Measurements from ENCODE around the gene OR13F1. TPM values are rescaled to one million over a fixed set of nuclear protein-coding genes. Genes with fewer than 3 reads are reported as not detected.

OR13F1 gene, protein sequence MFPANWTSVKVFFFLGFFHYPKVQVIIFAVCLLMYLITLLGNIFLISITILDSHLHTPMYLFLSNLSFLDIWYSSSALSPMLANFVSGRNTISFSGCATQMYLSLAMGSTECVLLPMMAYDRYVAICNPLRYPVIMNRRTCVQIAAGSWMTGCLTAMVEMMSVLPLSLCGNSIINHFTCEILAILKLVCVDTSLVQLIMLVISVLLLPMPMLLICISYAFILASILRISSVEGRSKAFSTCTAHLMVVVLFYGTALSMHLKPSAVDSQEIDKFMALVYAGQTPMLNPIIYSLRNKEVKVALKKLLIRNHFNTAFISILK
- not detected for polyA plus RNA-seq (2013, experiment 1 of 2)
- polyA plus RNA-seq (2013, experiment 2 of 2) = not detected

DNA sequence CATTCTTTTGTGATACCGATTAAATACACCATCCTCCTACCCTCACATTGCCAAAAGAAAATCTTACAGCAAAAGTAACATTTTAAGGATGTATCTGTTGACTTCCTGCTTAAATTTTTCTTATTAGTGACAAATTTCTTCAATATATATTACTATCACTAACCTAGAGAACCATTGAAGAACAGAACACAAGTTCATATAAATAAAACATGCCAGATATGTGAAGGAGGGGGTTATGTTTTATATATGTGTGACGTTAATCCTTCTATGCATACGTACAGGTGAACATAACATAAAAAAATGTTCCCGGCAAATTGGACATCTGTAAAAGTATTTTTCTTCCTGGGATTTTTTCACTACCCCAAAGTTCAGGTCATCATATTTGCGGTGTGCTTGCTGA, at the start of gene OR13F1:
TSS of gene OR13F1 (plus strand) at position 301 of the 400 bp plus-strand sequence. CDS start at position 301, 0 bp downstream.
- Histone ChIP-seq H4K8ac (ENCODE audit: low read depth, low read length) (no peak within 1 kb of the TSS), H2BK120ac (ENCODE audit: low read depth, low read length) (no peak within 1 kb of the TSS), H2BK5ac (ENCODE audit: low read length) (no peak within 1 kb of the TSS), H3K4me2 (ENCODE audit: low read length) (no peak within 1 kb of the TSS), H3K27ac (ENCODE audit: low read depth, low read length) (no peak within 1 kb of the TSS), H2AK5ac (ENCODE audit: low read length) (no peak within 1 kb of the TSS), H3K56ac (ENCODE audit: low read length) (no peak within 1 kb of the TSS), H3K27me3 (ENCODE audit: insufficient read depth, low read length, poor library complexity) (no peaks in the 10 kb centered on the region), H3K4me3 (ENCODE audit: low read length) (no peak within 1 kb of the TSS), H3K9ac (ENCODE audit: low read length) (no peak within 1 kb of the TSS), H2BK15ac (replicated peaks; ENCODE audit: low read depth) (no peak within 1 kb of the TSS), H3K18ac (ENCODE audit: low read length) (no peak within 1 kb of the TSS), H3K23ac (ENCODE audit: low read length) (no peak within 1 kb of the TSS), H3K4ac (ENCODE audit: low read depth, low read length) (no peak within 1 kb of the TSS), H3K79me1 (ENCODE audit: low read length) (no peaks in the 10 kb centered on the region), H3K79me2 (ENCODE audit: control insufficient read depth, insufficient read depth, low read length) (no peaks in the 10 kb centered on the region), H3K36me3 (ENCODE audit: control insufficient read depth, insufficient read depth, low read length) (no peaks in the 10 kb centered on the region), H3K4me1 (ENCODE audit: control insufficient read depth, low read depth, low read length) (no peaks in the 10 kb centered on the region), H4K5ac (ENCODE audit: low read length) (no peak within 1 kb of the TSS)
- WGBS (ENCODE audit: extremely low coverage, insufficient coverage, low lambda C conversion rate) = no CpG with 5 or more reads among the region's 5 CpGs
- DNase-seq = no peak

DNA sequence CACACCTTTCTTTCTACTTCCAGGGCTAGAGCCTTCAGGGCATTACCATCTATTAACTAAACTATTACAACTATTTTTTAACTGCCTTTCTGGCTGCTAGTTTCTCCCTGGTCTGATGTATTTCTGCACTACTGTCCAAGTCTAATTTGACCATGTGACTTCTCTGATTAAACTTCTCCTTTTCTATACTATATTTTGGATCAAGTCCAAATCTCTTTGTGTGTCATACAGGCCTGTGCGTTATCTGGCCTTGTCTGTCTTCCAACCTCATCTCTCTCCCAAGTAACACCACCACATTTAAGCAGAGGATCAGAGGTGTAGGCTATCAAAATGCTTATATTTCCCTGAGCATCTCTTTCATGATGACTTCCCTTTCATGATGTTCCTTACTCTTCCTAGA, 47.2 kb upstream of the OR13F1 start:
- DNase-seq = no peak
- Histone ChIP-seq H3K27ac (ENCODE audit: low read depth, low read length) (no peak overlapping the region), H2BK15ac (replicated peaks; ENCODE audit: low read depth) (no peak overlapping the region), H2AK5ac (ENCODE audit: low read length) (no peak overlapping the region), H3K79me1 (ENCODE audit: low read length) (no peaks in the 10 kb centered on the region), H4K8ac (ENCODE audit: low read depth, low read length) (no peak overlapping the region), H3K4ac (ENCODE audit: low read depth, low read length) (no peak overlapping the region), H3K18ac (ENCODE audit: low read length) (no peak overlapping the region), H2BK120ac (ENCODE audit: low read depth, low read length) (no peak overlapping the region), H4K5ac (ENCODE audit: low read length) (no peak overlapping the region), H3K4me1 (ENCODE audit: control insufficient read depth, low read depth, low read length) (no peaks in the 10 kb centered on the region), H3K23ac (ENCODE audit: low read length) (no peak overlapping the region), H2BK5ac (ENCODE audit: low read length) (no peak overlapping the region), H3K4me3 (ENCODE audit: low read length) (no peak overlapping the region), H3K27me3 (ENCODE audit: insufficient read depth, low read length, poor library complexity) (no peaks in the 10 kb centered on the region), H3K56ac (ENCODE audit: low read length) (no peak overlapping the region), H3K4me2 (ENCODE audit: low read length) (no peak overlapping the region), H3K36me3 (ENCODE audit: control insufficient read depth, insufficient read depth, low read length) (no peaks in the 10 kb centered on the region), H3K79me2 (ENCODE audit: control insufficient read depth, insufficient read depth, low read length) (no peaks in the 10 kb centered on the region), H3K9ac (ENCODE audit: low read length) (no peak overlapping the region)
- WGBS (ENCODE audit: extremely low coverage, insufficient coverage, low lambda C conversion rate) = no CpG with 5 or more reads among the region's 1 CpG

DNA sequence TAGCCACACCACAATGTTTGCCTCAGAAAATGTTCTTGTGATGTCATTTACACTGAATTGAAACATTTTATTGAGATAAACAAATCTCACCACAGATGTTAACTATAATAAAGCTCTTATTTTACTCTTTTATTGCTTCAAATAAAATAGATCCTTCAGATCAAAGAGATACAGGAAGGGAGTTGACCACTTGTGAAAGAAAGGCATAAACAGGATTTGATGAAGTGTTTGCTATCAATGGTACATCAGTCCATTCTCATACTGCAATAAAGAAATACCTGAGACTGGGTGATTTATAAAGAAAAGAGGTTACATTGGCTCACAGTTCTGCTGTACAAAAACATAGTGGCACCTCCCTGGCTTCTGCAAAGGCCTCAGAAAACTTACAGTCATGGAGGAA, 40.2 kb upstream of the OR13F1 start:
- H3K56ac ChIP-seq (ENCODE audit: low read length) = no peak overlapping the region
- H3K27ac ChIP-seq (ENCODE audit: low read depth, low read length) = no peak overlapping the region
- no peaks in the 10 kb centered on the region for H3K27me3 ChIP-seq (ENCODE audit: insufficient read depth, low read length, poor library complexity)
- no peak overlapping the region for H3K4me2 ChIP-seq (ENCODE audit: low read length)
- H2BK5ac ChIP-seq (ENCODE audit: low read length) = no peak overlapping the region
- H3K36me3 ChIP-seq (ENCODE audit: control insufficient read depth, insufficient read depth, low read length) = no peaks in the 10 kb centered on the region
- H3K79me2 ChIP-seq (ENCODE audit: control insufficient read depth, insufficient read depth, low read length) = no peaks in the 10 kb centered on the region
- no peak overlapping the region for H3K4ac ChIP-seq (ENCODE audit: low read depth, low read length)
- H2BK15ac ChIP-seq (replicated peaks; ENCODE audit: low read depth) = no peak overlapping the region
- H3K4me1 ChIP-seq (ENCODE audit: control insufficient read depth, low read depth, low read length) = no peaks in the 10 kb centered on the region
- no peak overlapping the region for H2BK120ac ChIP-seq (ENCODE audit: low read depth, low read length)
- no peak overlapping the region for H4K8ac ChIP-seq (ENCODE audit: low read depth, low read length)
- no peak overlapping the region for H3K23ac ChIP-seq (ENCODE audit: low read length)
- no peak overlapping the region for H2AK5ac ChIP-seq (ENCODE audit: low read length)
- no peak overlapping the region for H4K5ac ChIP-seq (ENCODE audit: low read length)
- no peak overlapping the region for H3K4me3 ChIP-seq (ENCODE audit: low read length)
- H3K18ac ChIP-seq (ENCODE audit: low read length) = no peak overlapping the region
- no peaks in the 10 kb centered on the region for H3K79me1 ChIP-seq (ENCODE audit: low read length)
- DNase-seq = no peak
- no peak overlapping the region for H3K9ac ChIP-seq (ENCODE audit: low read length)

DNA sequence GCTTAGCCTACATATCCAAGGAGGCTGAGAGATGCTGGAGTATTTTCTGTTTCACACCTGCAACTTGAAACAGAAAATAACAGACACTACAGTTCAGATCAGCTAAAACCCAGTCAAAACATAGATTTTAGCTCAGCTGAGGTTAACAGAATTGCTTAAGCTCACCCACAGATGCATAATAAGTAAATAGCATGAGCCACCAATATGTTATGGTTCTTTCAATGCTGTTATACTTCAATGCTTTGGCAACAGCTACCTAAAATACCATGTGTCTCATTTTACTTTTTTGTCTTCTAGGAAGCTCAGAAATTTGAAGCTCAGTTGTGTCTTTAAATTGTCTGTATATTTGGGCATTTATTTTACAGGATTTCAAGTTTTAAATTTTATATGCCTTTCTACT, 35.8 kb upstream of the OR13F1 start:
- no peak overlapping the region for H3K56ac ChIP-seq (ENCODE audit: low read length)
- no peak overlapping the region for H3K4me2 ChIP-seq (ENCODE audit: low read length)
- H3K18ac ChIP-seq (ENCODE audit: low read length) = no peak overlapping the region
- no peaks in the 10 kb centered on the region for H3K27me3 ChIP-seq (ENCODE audit: insufficient read depth, low read length, poor library complexity)
- no peak overlapping the region for H3K4ac ChIP-seq (ENCODE audit: low read depth, low read length)
- H2AK5ac ChIP-seq (ENCODE audit: low read length) = no peak overlapping the region
- H2BK120ac ChIP-seq (ENCODE audit: low read depth, low read length) = no peak overlapping the region
- H3K23ac ChIP-seq (ENCODE audit: low read length) = no peak overlapping the region
- no peaks in the 10 kb centered on the region for H3K4me1 ChIP-seq (ENCODE audit: control insufficient read depth, low read depth, low read length)
- H3K79me1 ChIP-seq (ENCODE audit: low read length) = no peaks in the 10 kb centered on the region
- H3K36me3 ChIP-seq (ENCODE audit: control insufficient read depth, insufficient read depth, low read length) = no peaks in the 10 kb centered on the region
- H3K9ac ChIP-seq (ENCODE audit: low read length) = no peak overlapping the region
- H3K79me2 ChIP-seq (ENCODE audit: control insufficient read depth, insufficient read depth, low read length) = no peaks in the 10 kb centered on the region
- no peak overlapping the region for H4K5ac ChIP-seq (ENCODE audit: low read length)
- no peak overlapping the region for H3K4me3 ChIP-seq (ENCODE audit: low read length)
- H3K27ac ChIP-seq (ENCODE audit: low read depth, low read length) = no peak overlapping the region
- no peak overlapping the region for H4K8ac ChIP-seq (ENCODE audit: low read depth, low read length)
- no peak overlapping the region for H2BK15ac ChIP-seq (replicated peaks; ENCODE audit: low read depth)
- DNase-seq = no peak
- no peak overlapping the region for H2BK5ac ChIP-seq (ENCODE audit: low read length)

DNA sequence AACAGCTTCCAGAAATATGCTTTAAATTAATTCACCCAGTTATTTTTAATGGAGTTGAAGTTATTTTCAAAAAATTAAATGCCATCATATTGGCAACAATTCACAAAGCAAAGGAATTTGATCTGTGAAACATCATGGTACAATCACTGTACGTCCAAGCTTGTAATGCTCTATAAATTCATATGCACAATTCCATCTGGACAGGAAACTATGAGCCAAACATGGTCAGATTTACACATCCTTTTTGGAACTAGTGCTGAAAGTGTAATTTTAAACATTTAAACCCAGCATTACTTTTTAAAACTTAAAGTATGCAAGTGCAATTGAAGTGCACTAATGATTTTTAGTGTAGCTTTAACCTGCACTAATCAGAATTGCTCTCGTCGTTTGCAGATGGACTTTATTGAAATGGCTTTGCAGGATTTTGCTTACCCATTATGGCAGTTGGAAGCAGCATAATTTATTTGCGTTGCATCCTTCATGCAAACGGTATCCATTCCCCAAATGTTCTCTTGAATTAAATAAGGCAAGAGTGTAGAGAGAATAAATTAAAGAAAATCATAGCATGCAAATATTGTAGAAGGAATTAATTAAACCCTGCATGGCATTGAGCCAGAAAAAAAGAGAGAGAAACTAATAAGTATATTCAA, 21.0 kb upstream of the OR13F1 start:
- Histone ChIP-seq H3K36me3 (ENCODE audit: control insufficient read depth, insufficient read depth, low read length) (no peaks in the 10 kb centered on the region), H2BK120ac (ENCODE audit: low read depth, low read length) (no peak overlapping the region), H4K8ac (ENCODE audit: low read depth, low read length) (no peak overlapping the region), H3K4me1 (ENCODE audit: control insufficient read depth, low read depth, low read length) (no peaks in the 10 kb centered on the region), H3K27me3 (ENCODE audit: insufficient read depth, low read length, poor library complexity) (no peaks in the 10 kb centered on the region), H2AK5ac (ENCODE audit: low read length) (no peak overlapping the region), H3K79me2 (ENCODE audit: control insufficient read depth, insufficient read depth, low read length) (no peaks in the 10 kb centered on the region), H2BK5ac (ENCODE audit: low read length) (no peak overlapping the region), H3K27ac (ENCODE audit: low read depth, low read length) (no peak overlapping the region), H3K18ac (ENCODE audit: low read length) (no peak overlapping the region), H3K23ac (ENCODE audit: low read length) (no peak overlapping the region), H3K56ac (ENCODE audit: low read length) (no peak overlapping the region), H4K5ac (ENCODE audit: low read length) (no peak overlapping the region), H3K9ac (ENCODE audit: low read length) (no peak overlapping the region), H3K79me1 (ENCODE audit: low read length) (no peaks in the 10 kb centered on the region), H3K4me3 (ENCODE audit: low read length) (no peak overlapping the region), H2BK15ac (replicated peaks; ENCODE audit: low read depth) (no peak overlapping the region), H3K4ac (ENCODE audit: low read depth, low read length) (no peak overlapping the region), H3K4me2 (ENCODE audit: low read length) (no peak overlapping the region)
- WGBS (ENCODE audit: extremely low coverage, insufficient coverage, low lambda C conversion rate) = no CpG with 5 or more reads among the region's 5 CpGs
- no peak for DNase-seq

DNA sequence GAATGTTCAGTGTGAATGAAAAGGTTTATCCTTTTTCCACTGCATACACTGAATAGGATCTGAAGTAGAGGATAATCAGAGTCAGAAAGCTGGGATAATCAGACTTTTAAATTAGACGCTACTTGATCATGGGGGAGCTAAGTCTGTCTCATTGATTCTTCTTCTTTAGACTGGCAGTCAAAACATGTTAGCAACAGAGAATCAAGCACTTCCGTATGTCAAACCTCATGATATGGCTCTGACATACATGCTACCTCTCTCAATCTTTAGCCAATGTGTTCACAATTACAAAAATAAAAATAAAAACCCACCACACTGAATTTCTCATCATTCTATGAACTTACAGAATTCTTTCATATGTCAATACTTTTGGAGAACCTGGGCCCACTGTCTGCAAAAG, 19.0 kb upstream of the OR13F1 start:
- H3K56ac ChIP-seq (ENCODE audit: low read length) = no peak overlapping the region
- H3K27ac ChIP-seq (ENCODE audit: low read depth, low read length) = no peak overlapping the region
- H3K4me2 ChIP-seq (ENCODE audit: low read length) = no peak overlapping the region
- no peak for DNase-seq
- no peak overlapping the region for H3K23ac ChIP-seq (ENCODE audit: low read length)
- no peaks in the 10 kb centered on the region for H3K79me2 ChIP-seq (ENCODE audit: control insufficient read depth, insufficient read depth, low read length)
- no peak overlapping the region for H4K8ac ChIP-seq (ENCODE audit: low read depth, low read length)
- no peaks in the 10 kb centered on the region for H3K79me1 ChIP-seq (ENCODE audit: low read length)
- H2AK5ac ChIP-seq (ENCODE audit: low read length) = no peak overlapping the region
- WGBS (ENCODE audit: extremely low coverage, insufficient coverage, low lambda C conversion rate) = no CpG with 5 or more reads among the region's 2 CpGs
- no peaks in the 10 kb centered on the region for H3K36me3 ChIP-seq (ENCODE audit: control insufficient read depth, insufficient read depth, low read length)
- no peak overlapping the region for H2BK5ac ChIP-seq (ENCODE audit: low read length)
- no peak overlapping the region for H3K18ac ChIP-seq (ENCODE audit: low read length)
- H2BK120ac ChIP-seq (ENCODE audit: low read depth, low read length) = no peak overlapping the region
- no peak overlapping the region for H3K9ac ChIP-seq (ENCODE audit: low read length)
- no peak overlapping the region for H3K4me3 ChIP-seq (ENCODE audit: low read length)
- no peak overlapping the region for H3K4ac ChIP-seq (ENCODE audit: low read depth, low read length)
- no peaks in the 10 kb centered on the region for H3K4me1 ChIP-seq (ENCODE audit: control insufficient read depth, low read depth, low read length)
- no peak overlapping the region for H2BK15ac ChIP-seq (replicated peaks; ENCODE audit: low read depth)
- H3K27me3 ChIP-seq (ENCODE audit: insufficient read depth, low read length, poor library complexity) = no peaks in the 10 kb centered on the region
- no peak overlapping the region for H4K5ac ChIP-seq (ENCODE audit: low read length)
